Right forelimb (tissue), 1 donor: ENCODE data around the gene PDE8B.

ENCODE experiments used
- DNase-seq: peaks from one replicate; pipeline ENCODE4 v3.0.0-alpha.2; 2018

The PDE8B gene

DNA sequence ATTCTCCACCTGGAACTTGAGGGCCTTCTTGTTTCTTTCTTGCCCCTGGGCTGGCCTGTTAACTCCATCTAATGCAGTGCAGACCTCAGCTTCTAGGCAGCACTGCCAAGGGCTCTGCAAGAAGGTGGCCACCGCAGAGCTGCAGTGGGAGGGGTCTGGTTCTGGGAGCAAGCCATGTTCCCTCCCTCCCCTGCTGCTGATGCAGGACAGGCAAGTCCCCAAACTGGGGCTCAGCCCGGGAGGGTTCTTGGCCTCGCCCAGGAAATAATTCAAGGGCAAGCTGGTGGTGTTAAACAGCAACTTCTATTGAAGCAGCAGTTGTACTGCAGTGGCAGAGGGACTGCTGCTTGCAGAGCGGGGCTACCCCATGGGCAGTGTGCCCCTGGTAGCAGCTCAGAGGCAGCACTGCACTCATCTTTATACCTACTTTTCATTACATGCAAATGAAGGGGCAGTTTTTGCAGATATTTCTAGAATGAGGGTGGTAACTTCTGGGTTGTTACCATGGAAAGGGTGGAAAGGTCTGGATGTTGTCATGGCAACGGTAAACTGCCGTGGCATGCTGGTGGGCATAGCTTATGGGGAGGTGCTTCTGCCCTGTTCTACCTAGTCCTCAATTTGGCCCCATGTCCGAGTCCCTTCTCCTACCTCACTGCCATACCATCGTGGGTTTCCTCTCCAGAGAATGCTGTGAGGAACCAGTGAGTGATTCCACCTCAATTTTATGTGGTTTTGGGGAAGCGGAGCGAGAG, 199.6 kb downstream of the PDE8B start:
- DNase-seq, result no peak

DNA sequence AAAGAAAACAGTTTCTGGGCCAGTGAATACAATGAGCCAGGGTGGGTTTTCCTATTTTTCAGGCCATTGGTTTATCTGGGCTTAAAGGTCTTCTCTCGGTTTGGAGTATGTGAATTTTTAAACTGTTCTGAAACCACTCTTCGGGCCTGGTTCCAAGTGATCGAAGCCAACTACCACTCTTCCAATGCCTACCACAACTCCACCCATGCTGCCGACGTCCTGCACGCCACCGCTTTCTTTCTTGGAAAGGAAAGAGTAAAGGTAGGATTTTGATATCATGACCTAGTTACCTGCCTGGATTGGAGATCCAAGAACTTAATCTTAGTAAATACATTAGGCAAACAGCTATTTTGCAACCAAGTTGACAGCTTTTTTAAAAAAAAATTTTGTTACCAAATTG, 202.6 kb downstream of the PDE8B start:
- DNase-seq, result no peak

- no peak for DNase-seq
Measured at GRCh38 chr5:77418162-77418561, 207.7 kb downstream of the PDE8B start.

DNA sequence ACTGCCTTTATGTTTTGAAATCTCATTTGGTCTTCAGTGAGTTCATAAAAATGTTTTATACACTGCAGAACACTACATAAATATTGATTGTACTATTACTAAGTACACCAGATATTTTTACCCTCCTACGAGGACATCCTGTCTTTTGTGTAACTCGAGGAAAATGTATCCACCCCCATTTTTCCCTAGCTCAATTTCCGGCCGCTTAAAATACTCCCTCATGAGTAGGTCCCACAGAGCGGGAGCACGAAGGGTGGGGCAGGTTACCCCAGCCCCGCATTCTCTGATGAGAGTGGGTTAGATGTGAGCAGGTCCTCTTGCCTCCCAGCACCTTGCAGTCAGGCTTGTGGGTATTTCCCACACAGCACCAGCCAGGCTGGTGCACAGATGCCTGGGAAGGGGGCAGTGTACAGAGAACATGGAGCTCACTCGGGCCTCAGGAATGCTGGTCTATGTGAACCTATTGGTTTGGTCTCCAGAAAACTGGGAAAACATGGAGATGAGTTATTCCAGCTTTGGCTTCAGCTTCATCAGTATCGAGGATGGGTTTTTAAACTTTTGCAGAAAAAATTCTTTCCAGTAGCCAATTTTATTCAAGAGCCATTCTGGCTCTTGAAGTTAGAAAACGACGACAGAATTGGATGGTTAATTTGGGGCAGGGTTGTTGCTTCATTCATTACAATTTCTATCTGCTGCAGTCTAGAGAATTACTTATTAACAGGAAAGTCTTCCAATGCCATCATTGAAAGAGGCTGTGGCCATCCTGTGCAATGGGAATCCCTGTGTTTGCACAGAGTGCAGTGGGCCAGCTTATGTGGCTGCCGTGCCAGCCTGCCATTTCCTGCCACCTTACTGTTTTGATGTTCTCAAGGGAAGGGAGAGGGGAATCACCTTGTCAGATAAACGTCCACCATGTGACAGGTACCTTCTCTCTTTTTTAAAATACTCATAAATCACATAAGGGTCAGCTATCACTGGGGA, 208.4 kb downstream of the PDE8B start:
- DNase-seq, result no peak

- no peak for DNase-seq
Measured at GRCh38 chr5:77419644-77420582, 209.4 kb downstream of the PDE8B start.

DNA sequence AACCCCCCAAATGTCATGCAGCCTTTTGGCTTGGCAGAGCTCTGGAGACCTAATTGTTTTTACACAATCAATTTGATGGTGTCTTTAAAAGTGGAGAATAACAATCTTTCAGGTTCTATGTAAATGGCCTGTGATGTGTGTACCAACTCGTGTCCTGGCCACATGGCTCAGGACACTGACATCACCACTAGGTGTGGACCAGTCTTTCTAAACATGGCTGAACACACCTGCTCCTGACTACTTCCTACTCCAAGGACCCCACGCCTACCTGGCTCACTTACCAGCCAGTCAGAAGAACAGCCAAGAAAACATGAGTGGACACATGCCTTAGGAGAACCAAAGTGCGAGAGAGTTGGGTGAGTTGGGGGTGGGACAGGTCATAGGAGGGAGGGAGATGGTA, 210.5 kb downstream of the PDE8B start:
- DNase-seq, result no peak

GRCh38 chr5:77423022-77423750, 212.7 kb downstream of the PDE8B start:
- no peak for DNase-seq

- no peak for DNase-seq
Measured at GRCh38 chr5:77424921-77425320, 214.4 kb downstream of the PDE8B start.

DNA sequence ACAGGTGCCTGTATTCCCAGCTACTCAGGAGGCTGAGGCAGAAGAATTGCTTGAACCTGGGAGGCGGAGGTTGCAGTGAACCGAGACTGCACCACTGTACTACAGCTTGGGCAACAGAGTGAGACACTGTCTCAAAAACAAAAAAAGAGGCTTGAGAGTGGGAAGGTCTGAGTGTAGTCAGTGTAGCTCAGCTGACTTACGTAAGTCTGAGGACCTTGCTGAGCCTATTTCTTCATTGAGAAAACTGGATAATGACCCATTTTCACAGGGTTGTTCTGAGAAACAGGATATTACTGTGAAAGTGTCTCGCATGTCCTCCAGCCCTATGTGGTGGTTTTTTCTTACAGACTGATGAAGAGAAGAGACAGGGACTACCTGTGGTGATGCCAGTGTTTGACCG, 214.9 kb downstream of the PDE8B start:
- no peak for DNase-seq

DNA sequence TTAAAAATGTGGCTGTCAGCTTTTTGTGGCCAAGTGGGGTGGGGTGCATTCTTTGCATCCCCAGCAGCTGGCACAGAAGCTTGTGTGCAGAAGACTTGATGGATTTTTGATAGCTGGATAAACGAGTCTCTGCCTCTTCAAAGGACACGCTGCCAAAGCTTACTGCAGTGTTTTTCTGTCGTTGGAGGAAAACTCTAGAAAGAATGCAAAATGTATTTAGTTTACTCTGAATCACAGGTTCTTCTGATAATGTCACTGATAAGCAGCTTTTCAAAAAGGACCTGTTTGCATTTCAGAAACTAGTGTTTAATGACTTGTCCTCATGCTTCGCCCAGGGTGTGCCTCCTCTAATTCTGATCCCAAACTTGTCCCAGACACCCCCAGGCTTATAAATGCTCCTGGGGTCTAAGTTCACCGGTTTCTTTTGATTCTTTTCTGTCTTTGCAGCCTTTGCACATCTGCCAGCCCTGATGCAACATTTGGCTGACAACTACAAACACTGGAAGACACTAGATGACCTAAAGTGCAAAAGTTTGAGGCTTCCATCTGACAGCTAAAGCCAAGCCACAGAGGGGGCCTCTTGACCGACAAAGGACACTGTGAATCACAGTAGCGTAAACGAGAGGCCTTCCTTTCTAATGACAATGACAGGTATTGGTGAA, 215.6 kb downstream of the PDE8B start:
- DNase-seq, result no peak

GRCh38 chr5:77426670-77427069, 216.2 kb downstream of the PDE8B start:
- no peak for DNase-seq

DNA sequence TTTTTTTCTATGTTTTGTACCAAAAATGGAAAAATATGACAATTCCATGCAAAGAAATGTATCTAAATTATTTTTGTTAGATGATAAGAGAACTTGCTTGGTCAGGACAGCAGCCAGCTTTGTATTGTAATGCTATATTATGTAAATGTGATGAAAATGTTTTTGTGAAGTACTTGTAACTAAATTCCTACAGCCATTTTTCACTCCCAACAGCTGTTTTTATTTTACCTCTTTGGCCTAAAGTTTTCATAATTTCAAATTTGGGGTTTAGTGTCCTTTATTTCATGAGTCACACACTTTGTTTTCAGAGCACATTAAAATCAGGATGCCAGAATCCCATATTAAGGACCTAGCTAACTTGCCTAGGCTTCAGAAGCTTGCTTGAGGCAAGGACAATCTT, 217.5 kb downstream of the PDE8B start:
- DNase-seq, result no peak

DNA sequence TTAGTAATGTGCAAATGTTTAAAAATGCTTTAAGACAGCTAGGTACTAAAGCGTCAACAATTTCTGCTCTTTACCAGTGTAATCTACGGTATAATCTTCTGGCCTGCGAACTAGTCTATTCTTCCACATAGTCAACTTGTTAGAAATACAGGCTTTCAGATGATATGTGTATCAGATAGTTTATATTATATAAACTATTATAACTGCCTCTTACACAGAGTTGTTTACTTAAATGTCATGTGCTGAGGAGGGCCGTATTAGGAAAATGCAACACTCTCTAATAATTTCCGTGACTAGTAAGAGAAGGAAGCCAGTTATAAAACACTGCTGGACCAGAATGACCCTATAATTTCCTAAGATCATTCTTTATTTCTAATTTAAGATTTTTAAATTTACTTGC, 218.0 kb downstream of the PDE8B start:
- no peak for DNase-seq

GRCh38 chr5:77430726-77431125, 220.2 kb downstream of the PDE8B start:
- no peak for DNase-seq

GRCh38 chr5:77431286-77431685, 220.8 kb downstream of the PDE8B start:
- DNase-seq, result no peak

DNA sequence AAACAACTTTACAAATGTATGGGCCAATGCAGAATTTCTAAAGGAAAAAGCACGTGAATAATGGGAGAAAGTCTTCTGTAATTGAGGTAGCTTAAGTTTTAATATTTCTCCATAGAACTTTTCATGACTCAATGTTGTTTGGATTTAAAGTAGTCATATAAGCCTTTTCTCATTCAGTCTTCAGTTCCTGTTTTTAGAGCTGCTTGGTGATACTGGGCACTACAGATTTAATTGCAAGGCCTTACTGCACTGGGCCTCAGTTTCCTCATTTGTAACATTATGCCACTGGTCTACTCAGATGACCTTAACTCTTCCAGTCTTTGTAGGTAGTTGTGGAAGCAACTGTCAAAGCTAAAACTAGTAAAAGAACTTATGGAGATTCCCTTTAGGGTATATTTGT, 221.2 kb downstream of the PDE8B start:
- DNase-seq, result no peak

GRCh38 chr5:77437194-77437593, 226.7 kb downstream of the PDE8B start:
- DNase-seq, result no peak

DNA sequence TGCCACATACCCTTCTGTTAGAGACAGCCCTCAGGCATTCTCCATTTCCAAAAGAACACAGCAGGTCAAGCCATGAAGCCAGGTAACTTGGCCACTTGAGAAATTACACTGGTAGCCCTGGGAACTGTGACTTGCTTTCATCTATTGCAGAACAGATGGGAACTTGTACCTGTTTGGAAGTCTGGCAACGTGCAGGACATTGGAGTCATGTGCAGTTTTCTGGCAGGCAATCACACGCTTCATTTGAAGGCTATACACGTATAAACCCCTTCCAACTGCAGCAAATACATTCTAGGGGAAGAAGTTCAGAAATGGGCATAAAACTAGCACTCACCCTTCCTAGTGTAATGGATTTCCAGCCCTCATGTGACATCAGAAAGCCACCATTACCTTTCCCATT, 227.6 kb downstream of the PDE8B start:
- no peak for DNase-seq

DNA sequence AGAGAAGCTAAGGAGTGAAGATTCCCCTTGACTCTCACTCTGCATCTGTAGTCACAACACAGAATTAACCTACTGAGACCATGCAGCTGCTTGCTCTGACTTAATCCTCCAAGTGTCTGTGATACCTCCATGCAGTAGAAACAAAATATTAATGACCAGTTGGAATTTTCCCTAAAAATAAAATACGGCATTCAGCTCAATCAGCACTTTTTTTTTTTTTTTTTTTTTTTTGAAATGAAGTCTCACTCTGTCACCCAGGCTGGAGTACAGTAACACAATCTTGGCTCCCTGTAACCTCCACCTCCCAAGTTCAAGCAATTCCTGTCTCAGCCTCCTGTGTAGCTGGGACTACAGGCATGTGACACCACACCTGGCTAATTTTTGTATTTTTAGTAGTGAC, 233.2 kb downstream of the PDE8B start:
- DNase-seq, result no peak

- no peak for DNase-seq
Measured at GRCh38 chr5:77444356-77444755, 233.9 kb downstream of the PDE8B start.

DNA sequence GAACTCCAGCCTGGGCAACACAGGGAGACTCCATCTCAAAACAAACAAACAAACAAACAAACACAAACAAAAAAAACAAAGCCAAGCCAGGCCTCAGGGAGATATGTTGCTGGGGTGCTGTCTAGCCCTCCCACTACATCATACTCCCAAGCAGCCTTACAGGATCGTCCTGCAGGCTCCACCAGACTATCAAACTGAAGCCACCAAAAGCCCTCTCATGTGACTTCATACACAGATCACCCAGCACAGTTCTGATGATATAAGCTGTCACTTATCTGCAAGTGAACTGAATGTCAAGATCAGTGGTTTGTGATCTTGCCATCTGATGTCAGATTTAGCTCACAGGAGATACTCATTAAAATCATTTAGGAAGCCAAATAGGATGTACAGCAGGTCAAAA, 238.4 kb downstream of the PDE8B start:
- DNase-seq, result no peak

- no peak for DNase-seq
Measured at GRCh38 chr5:77449277-77449676, 238.8 kb downstream of the PDE8B start.
